Posterior vena cava (tissue), 2 donors: ENCODE data around the gene SERINC4. TPM values are rescaled to one million over a fixed set of nuclear protein-coding genes. Genes with fewer than 3 reads are reported as not detected.
A peak's percentile ranks its signal among the peaks of the same experiment; 100 is the strongest.
"Not testable (repeated sequence)": the region's sequence is repeated elsewhere in the genome, so short reads cannot be mapped to it uniquely, and the experiment has no call there.

Source experiments
- DNase-seq: peaks from one replicate; pipeline ENCODE4 v3.0.0-alpha.2; 2020; ENCODE audit warnings: low spot score
- intact Hi-C, 2 donors: fragments of 100-400 bp; cut with DNase I; formaldehyde crosslinking; loops; one replicate each; pipeline versions ENCODE4 v1.14.1 to v1.14.2; 2022 to 2023
- long read RNA-seq, 2 donors: library from polyadenylated mRNA; unstranded; transcript quantifications; one replicate each; pipeline ENCODE4 v2.0.0, GENCODE V29; 2020 to 2021
- total RNA-seq, 2 donors: library from RNA; stranded (reverse); fragmentation: NEBNext Ultra II Directional; extraction: Animal tissue kit (Norgen Biotek cat#: 25700); gene quantifications; one replicate each; pipeline ENCODE4 v1.2.1, GENCODE V29; 2021
- donor health status: DM: yes; HTN: yes; CAD: no.
- donor health status: DM: yes; HTN: yes; CAD: no.

The SERINC4 gene
- total RNA-seq, result not detected
- long read RNA-seq, donor 1, result 0 reads
- long read RNA-seq, donor 2, partial matches to known transcripts, result 0 of 1 reads
- long read RNA-seq, donor 2, other reads (novel, unspliced or antisense), result 1 of 1 reads

GRCh38 chr15:43799945-43800285 lies at the start of gene SERINC4:
TSS of gene SERINC4 (minus strand) at chr15:43800220. CDS start at chr15:43799986, 234 bp downstream.
- intact Hi-C loops, result no loop called here
- no peak for DNase-seq

- intact Hi-C loops, result no loop called here
- DNase-seq, result no peak
These were observed 45.4 kb upstream of the SERINC4 start for GRCh38 chr15:43845421-43845820.

GRCh38 chr15:43832485-43832884 lies 32.5 kb upstream of the SERINC4 start:
- intact Hi-C loops, DNase-seq: not testable (repeated sequence)

GRCh38 chr15:43831519-43832052 lies 31.6 kb upstream of the SERINC4 start:
- intact Hi-C loops, DNase-seq: not testable (repeated sequence)

- DNase-seq, intact Hi-C loops: not testable (repeated sequence)
These were observed 30.8 kb upstream of the SERINC4 start for GRCh38 chr15:43830691-43831275.

GRCh38 chr15:43829951-43830540 lies 30.0 kb upstream of the SERINC4 start:
- intact Hi-C loops, DNase-seq: not testable (repeated sequence)

- no peak for DNase-seq
- intact Hi-C loops, result no loop called here
These were observed 28.1 kb upstream of the SERINC4 start for GRCh38 chr15:43828061-43828657.

- peak; percentile 95 for DNase-seq
- intact Hi-C loops, result no loop called here
These were observed 26.7 kb upstream of the SERINC4 start, which contains the start of gene WDR76 for GRCh38 chr15:43826508-43827341. TSS of gene WDR76 (plus strand) at chr15:43827002. CDS start at chr15:43827033, 31 bp downstream.

- no peak for DNase-seq
- intact Hi-C loops, result no loop called here
These were observed 26.0 kb upstream of the SERINC4 start for GRCh38 chr15:43826029-43826507.

GRCh38 chr15:43825305-43825704 lies 25.3 kb upstream of the SERINC4 start:
- intact Hi-C loops, DNase-seq: not testable (repeated sequence)

GRCh38 chr15:43824302-43825246 lies 24.6 kb upstream of the SERINC4 start, which contains the start of gene MFAP1:
TSS of gene MFAP1 (minus strand) at chr15:43824690. CDS start at chr15:43824569, 121 bp downstream.
- intact Hi-C loops, result no loop called here
- DNase-seq, result peak; percentile 97

GRCh38 chr15:43821505-43821904 lies 21.5 kb upstream of the SERINC4 start:
- intact Hi-C loops, result no loop called here

GRCh38 chr15:43815064-43815463 lies 15.0 kb upstream of the SERINC4 start:
- DNase-seq, intact Hi-C loops: not testable (repeated sequence)

More at GRCh38 chr15:43821505-43821904, 21.5 kb upstream of the SERINC4 start:
- DNase-seq, result no peak

GRCh38 chr15:43808960-43809678 lies 9.1 kb upstream of the SERINC4 start:
- intact Hi-C loops, result loop anchor here in 1 of 2 donors (5.0 kb wide), 1 partner anchor 592 kb away; no protein-coding TSS in a partner anchor
- DNase-seq, result no peak

- intact Hi-C loops, result loop anchor here in 1 of 2 donors (5.0 kb wide), 1 partner anchor 591 kb away; no protein-coding TSS in a partner anchor
- DNase-seq, result no peak
These were observed 8.5 kb upstream of the SERINC4 start for GRCh38 chr15:43808435-43808950.

- intact Hi-C loops, result not testable (repeated sequence)
These were observed 2.7 kb upstream of the SERINC4 start for GRCh38 chr15:43802676-43803075.

More at GRCh38 chr15:43802676-43803075, 2.7 kb upstream of the SERINC4 start:
- not testable (repeated sequence) for DNase-seq
